GM18867 (cell line): ENCODE measurements around the gene ORC3.
"Not testable (repeated sequence)": the region's sequence is repeated elsewhere in the genome, so short reads cannot be mapped to it uniquely, and the experiment has no call there.

ENCODE experiments used
- ATAC-seq: cut with Tn5 transposase; IDR thresholded peaks from one replicate; pipeline ENCODE4 v1.9.1; 2021; ENCODE audit warnings: mild to moderate bottlenecking, moderate library complexity; ENCODE audit not compliant: unreplicated experiment

Gene ORC3

GRCh38 chr6:87658516-87658915 lies 68.6 kb downstream of the ORC3 start:
- ATAC-seq, result no peak

GRCh38 chr6:87660226-87660911 lies 70.4 kb downstream of the ORC3 start:
- no peak for ATAC-seq

- no peak for ATAC-seq
These were observed 71.1 kb downstream of the ORC3 start for GRCh38 chr6:87661016-87661415.

GRCh38 chr6:87661503-87661902 lies 71.6 kb downstream of the ORC3 start:
- ATAC-seq, result no peak

- no peak for ATAC-seq
These were observed 73.5 kb downstream of the ORC3 start for GRCh38 chr6:87663434-87663833.

- ATAC-seq, result no peak
These were observed 75.1 kb downstream of the ORC3 start for GRCh38 chr6:87664921-87665485.

- ATAC-seq, result no peak
These were observed 77.1 kb downstream of the ORC3 start for GRCh38 chr6:87667032-87667431.

- no peak for ATAC-seq
These were observed 78.1 kb downstream of the ORC3 start for GRCh38 chr6:87668013-87668412.

- ATAC-seq, result no peak
These were observed 79.1 kb downstream of the ORC3 start for GRCh38 chr6:87669051-87669450.

GRCh38 chr6:87670707-87671106 lies 80.8 kb downstream of the ORC3 start:
- ATAC-seq, result no peak

- ATAC-seq, result no peak
These were observed 81.7 kb downstream of the ORC3 start for GRCh38 chr6:87671555-87672029.

- no peak for ATAC-seq
These were observed 82.7 kb downstream of the ORC3 start for GRCh38 chr6:87672641-87673040.

GRCh38 chr6:87673237-87673636 lies 83.3 kb downstream of the ORC3 start:
- no peak for ATAC-seq

- no peak for ATAC-seq
These were observed 84.4 kb downstream of the ORC3 start for GRCh38 chr6:87674290-87674689.

- no peak for ATAC-seq
These were observed 85.2 kb downstream of the ORC3 start for GRCh38 chr6:87675004-87675681.

GRCh38 chr6:87682310-87682709 lies 92.4 kb downstream of the ORC3 start:
- ATAC-seq, result no peak

GRCh38 chr6:87683890-87684289 lies 94.0 kb downstream of the ORC3 start:
- ATAC-seq, result no peak

GRCh38 chr6:87684895-87685654 lies 95.1 kb downstream of the ORC3 start:
- no peak for ATAC-seq

- ATAC-seq, result not testable (repeated sequence)
These were observed 96.8 kb downstream of the ORC3 start for GRCh38 chr6:87686636-87687205.

- ATAC-seq, result no peak
These were observed 97.4 kb downstream of the ORC3 start for GRCh38 chr6:87687296-87687695.

GRCh38 chr6:87687893-87688292 lies 98.0 kb downstream of the ORC3 start:
- ATAC-seq, result not testable (repeated sequence)
